ENCODE data around the gene FEV. TPM values are rescaled to one million over a fixed set of nuclear protein-coding genes. Genes with fewer than 3 reads are reported as not detected.

Gene FEV
- total RNA-seq (not detected in 2 replicates), polyA plus RNA-seq (not detected in 2 replicates), polyA minus RNA-seq (ENCODE audit: low replicate concordance) (not detected in 2 replicates)
- not detected in 2 replicates for polyA plus RNA-seq (2012)

DNA sequence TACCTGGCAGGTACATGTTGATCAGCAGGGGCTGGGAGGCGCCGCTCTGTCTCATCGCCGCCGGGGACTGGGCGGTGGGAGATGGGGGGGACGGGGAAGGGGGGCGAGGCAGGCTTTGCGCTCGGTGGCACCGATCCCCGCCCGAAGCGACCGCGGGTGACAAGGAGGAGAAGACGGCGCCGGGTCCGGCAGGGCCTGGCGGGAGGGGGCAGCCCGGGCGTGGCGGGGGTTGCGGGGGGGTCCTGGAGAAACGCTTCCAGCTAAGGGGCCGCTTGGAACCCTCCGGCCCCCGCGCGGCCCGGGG lies at the start of gene FEV:
Gene FEV, minus strand, starts transcription at position 164 of the 304 bp plus-strand sequence. Its CDS starts 109 bp downstream, at position 55.
- no peaks in the 10 kb centered on the region for H3K36me3 ChIP-seq (ENCODE audit: control insufficient read depth, insufficient read depth, low read length)
- TF ChIP-seq, protein P1, sequence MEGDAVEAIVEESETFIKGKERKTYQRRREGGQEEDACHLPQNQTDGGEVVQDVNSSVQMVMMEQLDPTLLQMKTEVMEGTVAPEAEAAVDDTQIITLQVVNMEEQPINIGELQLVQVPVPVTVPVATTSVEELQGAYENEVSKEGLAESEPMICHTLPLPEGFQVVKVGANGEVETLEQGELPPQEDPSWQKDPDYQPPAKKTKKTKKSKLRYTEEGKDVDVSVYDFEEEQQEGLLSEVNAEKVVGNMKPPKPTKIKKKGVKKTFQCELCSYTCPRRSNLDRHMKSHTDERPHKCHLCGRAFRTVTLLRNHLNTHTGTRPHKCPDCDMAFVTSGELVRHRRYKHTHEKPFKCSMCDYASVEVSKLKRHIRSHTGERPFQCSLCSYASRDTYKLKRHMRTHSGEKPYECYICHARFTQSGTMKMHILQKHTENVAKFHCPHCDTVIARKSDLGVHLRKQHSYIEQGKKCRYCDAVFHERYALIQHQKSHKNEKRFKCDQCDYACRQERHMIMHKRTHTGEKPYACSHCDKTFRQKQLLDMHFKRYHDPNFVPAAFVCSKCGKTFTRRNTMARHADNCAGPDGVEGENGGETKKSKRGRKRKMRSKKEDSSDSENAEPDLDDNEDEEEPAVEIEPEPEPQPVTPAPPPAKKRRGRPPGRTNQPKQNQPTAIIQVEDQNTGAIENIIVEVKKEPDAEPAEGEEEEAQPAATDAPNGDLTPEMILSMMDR (conservative IDR thresholded peaks at IDR 0.05 in 1 of 2, IDR thresholded peaks at IDR 0.05 in 1 of 2; ENCODE audit: low read depth in 1 of 2, low read length in 2 of 2) = no peak
- TF ChIP-seq EZH2 (IDR thresholded peaks at IDR 0.05; ENCODE audit: low read length, missing control alignments) = no peak
- no peaks in the 10 kb centered on the region for H4K20me1 ChIP-seq (ENCODE audit: control insufficient read depth, extremely low read depth, insufficient read depth, low read length)
- no peak within 1 kb of the TSS for H2AFZ ChIP-seq (ENCODE audit: low read length)
- no peak within 1 kb of the TSS for H3K27ac ChIP-seq (ENCODE audit: insufficient read depth, low read length)
- H3K9ac ChIP-seq (ENCODE audit: insufficient read depth, low read length) = no peak within 1 kb of the TSS
- no peak within 1 kb of the TSS for H3K4me3 ChIP-seq (replicated peaks in 1 of 4; ENCODE audit: control extremely low read depth in 1 of 4, insufficient read depth in 1 of 4, low read depth in 3 of 4, low read length in 4 of 4)
- H3K79me2 ChIP-seq (ENCODE audit: control insufficient read depth, insufficient read depth, low read length) = no peaks in the 10 kb centered on the region
- no peaks in the 10 kb centered on the region for H3K4me1 ChIP-seq (ENCODE audit: control insufficient read depth, extremely low read depth, insufficient read depth, low read length)
- no peak within 1 kb of the TSS for H3K4me2 ChIP-seq (ENCODE audit: extremely low read depth, insufficient read depth, low read length)
- H3K9me3 ChIP-seq (ENCODE audit: control insufficient read depth, insufficient read depth, low read depth, low read length) = no peaks in the 10 kb centered on the region
- H3K27me3 ChIP-seq (ENCODE audit: control insufficient read depth, insufficient read depth, low read length) = peaks cover 71% of the 10 kb centered on the region
- no peak for DNase-seq (ENCODE audit: low read depth in 2 of 2)

DNA sequence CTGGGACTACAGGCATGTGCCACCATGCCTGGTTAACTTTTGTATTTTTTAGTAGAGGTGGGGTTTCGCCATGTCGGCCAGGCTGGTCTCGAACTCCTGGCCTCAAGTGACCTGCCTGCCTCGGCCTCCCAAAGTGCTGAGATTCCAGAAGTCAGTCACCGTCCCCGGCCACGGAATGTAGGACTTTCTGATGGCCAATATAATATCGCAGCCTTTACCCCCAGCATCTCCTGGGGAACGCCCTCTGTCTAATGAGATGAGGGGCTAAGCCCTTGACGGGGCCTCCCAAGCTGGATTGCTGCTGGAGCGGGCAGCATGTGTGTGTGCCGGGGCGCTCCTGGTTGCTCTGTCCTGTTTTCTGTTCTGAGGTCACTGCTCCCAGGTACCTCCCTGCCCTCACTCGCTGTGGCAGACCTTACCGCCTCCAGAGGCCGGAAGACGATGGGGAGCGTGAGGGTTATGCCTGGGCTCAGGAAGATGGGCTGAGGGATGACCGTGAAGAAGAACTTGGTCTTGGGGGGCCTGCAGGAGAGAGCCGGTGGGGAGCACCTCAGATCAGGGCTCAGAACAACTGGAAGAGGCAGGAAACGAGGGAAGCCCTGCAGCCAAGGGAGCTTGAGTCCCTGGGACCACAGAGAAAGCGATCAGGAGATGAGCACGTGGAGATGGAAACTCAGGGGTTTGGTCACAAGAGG lies 47.2 kb upstream of the FEV start:
- Histone ChIP-seq H3K36me3 (ENCODE audit: control insufficient read depth, insufficient read depth, low read length) (no peaks in the 10 kb centered on the region), H3K9me3 (ENCODE audit: control insufficient read depth, insufficient read depth, low read depth, low read length) (no peaks in the 10 kb centered on the region), H2AFZ (ENCODE audit: low read length) (no peak overlapping the region), H3K4me3 (replicated peaks in 1 of 4; ENCODE audit: control extremely low read depth in 1 of 4, insufficient read depth in 1 of 4, low read depth in 3 of 4, low read length in 4 of 4) (no peak overlapping the region), H3K9ac (ENCODE audit: insufficient read depth, low read length) (no peak overlapping the region), H3K79me2 (ENCODE audit: control insufficient read depth, insufficient read depth, low read length) (no peaks in the 10 kb centered on the region), H3K4me2 (ENCODE audit: extremely low read depth, insufficient read depth, low read length) (no peak overlapping the region), H3K27me3 (ENCODE audit: control insufficient read depth, insufficient read depth, low read length) (peaks cover 4% of the 10 kb centered on the region), H4K20me1 (ENCODE audit: control insufficient read depth, extremely low read depth, insufficient read depth, low read length) (no peaks in the 10 kb centered on the region), H3K27ac (ENCODE audit: insufficient read depth, low read length) (no peak overlapping the region), H3K4me1 (ENCODE audit: control insufficient read depth, extremely low read depth, insufficient read depth, low read length) (no peaks in the 10 kb centered on the region)
- DNase-seq (ENCODE audit: low read depth in 2 of 2) = no peak
- no peak for TF ChIP-seq EZH2 (IDR thresholded peaks at IDR 0.05; ENCODE audit: low read length, missing control alignments)
- TF ChIP-seq, protein P1 (conservative IDR thresholded peaks at IDR 0.05 in 1 of 2, IDR thresholded peaks at IDR 0.05 in 1 of 2; ENCODE audit: low read depth in 1 of 2, low read length in 2 of 2) = no peak

DNA sequence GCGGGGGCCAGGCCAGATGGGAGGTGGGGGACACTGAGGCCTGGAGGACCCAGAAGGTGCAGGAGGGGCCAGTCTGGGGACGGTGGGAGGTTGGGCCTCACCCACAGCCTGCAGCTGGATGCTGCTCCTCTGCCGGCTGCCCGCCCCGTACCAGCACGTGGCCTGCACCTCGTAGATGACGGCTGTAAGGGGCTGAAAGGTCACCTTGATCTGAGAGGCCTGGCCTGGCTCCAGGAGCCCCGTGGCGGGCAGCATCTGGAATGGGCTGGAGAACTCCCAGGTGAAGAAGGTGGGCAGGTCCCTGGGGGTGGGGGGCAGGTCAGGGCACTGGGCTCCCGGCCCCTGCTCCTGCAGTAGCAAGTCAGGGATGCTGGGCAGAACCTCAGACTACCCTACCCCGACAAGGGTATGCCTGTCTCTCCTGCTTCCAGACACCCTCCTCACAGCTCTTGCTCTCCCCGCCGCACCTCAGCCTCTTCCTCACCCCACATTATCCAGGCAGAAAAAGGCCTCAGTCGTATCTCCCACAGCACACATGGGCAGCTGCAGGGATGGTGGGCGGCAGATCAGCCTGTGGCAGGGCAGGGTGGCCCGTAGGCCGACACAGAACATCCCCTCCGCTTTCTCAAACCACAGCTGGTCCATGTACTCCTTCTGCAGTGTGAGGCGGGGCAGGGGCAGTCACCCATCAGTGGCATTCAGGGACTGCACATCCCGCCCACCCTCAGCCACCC lies 46.2 kb upstream of the FEV start:
- Histone ChIP-seq H3K36me3 (ENCODE audit: control insufficient read depth, insufficient read depth, low read length) (no peaks in the 10 kb centered on the region), H3K9ac (ENCODE audit: insufficient read depth, low read length) (no peak overlapping the region), H3K4me1 (ENCODE audit: control insufficient read depth, extremely low read depth, insufficient read depth, low read length) (no peaks in the 10 kb centered on the region), H3K9me3 (ENCODE audit: control insufficient read depth, insufficient read depth, low read depth, low read length) (no peaks in the 10 kb centered on the region), H3K4me3 (replicated peaks in 1 of 4; ENCODE audit: control extremely low read depth in 1 of 4, insufficient read depth in 1 of 4, low read depth in 3 of 4, low read length in 4 of 4) (no peak overlapping the region), H4K20me1 (ENCODE audit: control insufficient read depth, extremely low read depth, insufficient read depth, low read length) (no peaks in the 10 kb centered on the region), H3K79me2 (ENCODE audit: control insufficient read depth, insufficient read depth, low read length) (no peaks in the 10 kb centered on the region), H2AFZ (ENCODE audit: low read length) (no peak overlapping the region), H3K4me2 (ENCODE audit: extremely low read depth, insufficient read depth, low read length) (no peak overlapping the region), H3K27ac (ENCODE audit: insufficient read depth, low read length) (no peak overlapping the region), H3K27me3 (ENCODE audit: control insufficient read depth, insufficient read depth, low read length) (peaks cover 4% of the 10 kb centered on the region)
- no peak for DNase-seq (ENCODE audit: low read depth in 2 of 2)
- TF ChIP-seq, protein P1 (conservative IDR thresholded peaks at IDR 0.05 in 1 of 2, IDR thresholded peaks at IDR 0.05 in 1 of 2; ENCODE audit: low read depth in 1 of 2, low read length in 2 of 2) = no peak
- TF ChIP-seq EZH2 (IDR thresholded peaks at IDR 0.05; ENCODE audit: low read length, missing control alignments) = no peak
